Heart left ventricle (tissue), 16 donors: ENCODE results near the gene ARHGEF28. TPM values are rescaled to one million over a fixed set of nuclear protein-coding genes. Genes with fewer than 3 reads are reported as not detected.

Source experiments
- ATAC-seq, 4 donors: fragments of 200-7000 bp; cut with Tn5 transposase; one replicate each; pipeline ENCODE4 v1.9.1; 2020 to 2022; ENCODE audit warnings: moderate library complexity in 4 of 4, mild to moderate bottlenecking in 3 of 4, moderate number of reproducible peaks in 1 of 4
- DNase-seq, 5 donors: peaks; one replicate each; pipeline ENCODE4 v3.0.0-alpha.2; 2020
- H3K27ac ChIP-seq, 12 donors: fragments of 200-600 bp; sonication (generic) in 4 of 12; one replicate each; pipeline versions ENCODE4 v1.5.0 to v1.8.0; 2016 to 2022; ENCODE audit warnings: mild to moderate bottlenecking in 2 of 12
- H3K27me3 ChIP-seq, 9 donors: fragments of 200-600 bp; sonication (generic) in 2 of 9; one replicate each; pipeline versions ENCODE4 v1.5.1 to v1.8.0; 2016 to 2022; ENCODE audit warnings: mild to moderate bottlenecking in 3 of 9
- H3K36me3 ChIP-seq, 9 donors: fragments of 200-600 bp; sonication (generic) in 2 of 9; one replicate each; pipeline versions ENCODE4 v1.5.0 to v1.8.0; 2018 to 2022; ENCODE audit warnings: mild to moderate bottlenecking in 2 of 9
- H3K4me1 ChIP-seq, 12 donors: fragments of 200-600 bp; sonication (generic) in 4 of 12; one replicate each; pipeline versions ENCODE4 v1.5.0 to v1.8.0; 2016 to 2022; ENCODE audit warnings: mild to moderate bottlenecking in 3 of 12
- H3K4me3 ChIP-seq, 12 donors: fragments of 200-600 bp; sonication (generic) in 4 of 12; one replicate each; pipeline versions ENCODE4 v1.5.0 to v1.8.0; 2017 to 2022; ENCODE audit warnings: mild to moderate bottlenecking in 9 of 12, moderate library complexity in 4 of 12
- H3K9me3 ChIP-seq, 12 donors: fragments of 200-600 bp; sonication (generic) in 4 of 12; one replicate each; pipeline versions ENCODE4 v1.5.0 to v1.8.0; 2016 to 2022; ENCODE audit warnings: mild to moderate bottlenecking in 1 of 12
- CTCF ChIP-seq, 12 donors: fragments of 200-600 bp; sonication (generic) in 4 of 12; IDR thresholded peaks; one replicate each; pipeline versions ENCODE4 v1.5.0 to v1.8.0; 2018 to 2022; ENCODE audit warnings: antibody characterized with exemption in 12 of 12, mild to moderate bottlenecking in 5 of 12
- POLR2A ChIP-seq, 2 donors: fragments of 450-650 bp; IDR thresholded peaks; one replicate each; pipeline ENCODE4 v1.6.1; 2017; ENCODE audit warnings: antibody characterized with exemption in 2 of 2, mild to moderate bottlenecking in 2 of 2, moderate library complexity in 2 of 2
- WGBS, 4 donors: extraction: QIAGEN DNeasy Blood & Tissue Kit in 2 of 4; methylation state at CpG; one replicate each; pipeline versions ENCODE4 v1.1.5 to v1.1.7; 2013 to 2018; 5-methylcytosine and 5-hydroxymethylcytosine counted together
- intact Hi-C, 10 donors: fragments of 100-400 bp; cut with DNase I; formaldehyde crosslinking; loops; one replicate each; pipeline versions ENCODE4 v1.11.1 to v1.14.2; 2022
- polyA plus RNA-seq, 2 donors: library from polyadenylated mRNA; stranded (reverse); fragments of 200-250 nt; gene quantifications; one replicate each; pipeline ENCODE4 v1.2.3, GENCODE V29; 2013
- total RNA-seq, 9 donors: library from RNA; depleted of rRNA in 2 of 9; stranded (reverse); fragments of >200 nt in 2 of 9; fragmentation: NEBNext Ultra II Directional in 3 of 9; extraction: Animal tissue kit (Norgen Biotek cat#: 25700) in 3 of 9; gene quantifications; one replicate each; pipeline versions ENCODE4 v1.1.0 to v1.2.4, GENCODE V29; 2016 to 2023
- donor health status: ischemic (EF 13 %, LVEDD 7.1; RV severe dilation, severe dysfunction).
- donor health status: healthy with polysubstance abuse.
- donor health status: DM: no; HTN: yes; CAD: no.
- donor health status: DM: no; HTN: no; CAD: no.
- donor health status: ischemic (EF 25% LVEDD 6.9; RV normal size, moderate dysfunction).
- donor health status: ischemic (EF 25% LVEDD 5.7; RV mildly dilated, moderate dysfunction).
- donor health status: healthy.
- donor health status: DM: yes; HTN: yes; CAD: no.
- donor health status: ischemic (EF 35%, LVEDD 5.7; RV mildly dilated, moderate dysfunction).
- donor health status: nonischemic (EF 11% LVEDD 7.7; RV severe dilation, severe dysfunction).
- donor health status: DM: yes; HTN: yes; CAD: no.
- donor health status: PGD.
- donor health status: ischemic (EF 29% LVEDD 5.4; RV normal size, mild dysfunction).
- donor health status: nonischemic (EF 23%, LVEDD 6.1; RV moderate dilation, normal function).

The ARHGEF28 gene
- total and polyA plus RNA-seq, 11 donors, result 0.51 to 7.7 (median 1.7) TPM

DNA sequence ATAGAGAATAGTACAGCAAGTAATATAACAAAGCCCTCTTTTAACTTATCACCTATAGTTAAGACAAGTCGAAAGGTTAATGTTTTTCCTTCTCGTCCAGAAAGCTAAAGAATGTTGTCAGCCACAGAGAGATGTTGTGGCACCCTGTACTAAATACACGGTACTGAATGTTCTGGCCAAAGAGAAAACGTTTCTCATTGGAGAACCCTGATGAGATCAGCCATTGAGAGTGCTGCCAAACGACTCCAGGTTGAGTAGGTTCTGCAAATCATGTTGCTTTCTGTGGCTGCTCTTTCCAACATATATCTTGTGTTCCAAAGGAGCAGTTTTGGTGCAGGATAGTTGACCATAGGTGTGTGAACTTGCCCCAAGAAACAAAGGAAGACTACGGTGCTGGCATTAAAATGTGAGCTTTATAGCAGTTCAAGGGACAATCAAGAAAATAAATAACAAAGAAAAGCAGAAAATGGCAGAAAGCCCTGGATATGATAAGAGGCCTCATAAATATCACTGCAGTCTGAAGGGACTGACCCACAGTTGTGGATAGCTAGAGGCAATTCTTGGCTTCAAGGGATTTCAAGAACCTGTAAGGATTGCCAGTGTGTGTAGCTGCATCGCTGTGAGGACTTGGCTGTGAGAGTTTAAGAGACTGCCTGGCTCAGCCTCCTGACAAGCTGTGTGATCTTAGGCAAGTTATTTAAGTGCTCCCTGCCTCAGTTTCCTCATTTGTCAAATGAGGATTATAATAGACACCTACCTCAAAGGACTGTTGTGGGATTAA lies 102.7 kb downstream of the ARHGEF28 start:
- intact Hi-C loops, result no loop called here
- DNase-seq (no peak), ATAC-seq (peak in 3 of 4 donors; percentile 38 to 70 (median 69))
- TF ChIP-seq CTCF (IDR thresholded peaks at IDR 0.05) (no peak), POLR2A (IDR thresholded peaks at IDR 0.05) (no peak)
- H3K36me3 ChIP-seq, result no peaks in the 10 kb centered on the region
- H3K27me3 ChIP-seq, result no peaks in the 10 kb centered on the region
- H3K4me1 ChIP-seq, result peaks cover 0 to 15% (median 1%) of the 10 kb centered on the region in 12 donors
- H3K4me3 ChIP-seq, result no peak overlapping the region
- WGBS, 4 donors, result 60 to 77% (median 70%) methylated on average over 7 of the region's 7 CpGs
- H3K9me3 ChIP-seq, result no peaks in the 10 kb centered on the region
- no peak overlapping the region for H3K27ac ChIP-seq

DNA sequence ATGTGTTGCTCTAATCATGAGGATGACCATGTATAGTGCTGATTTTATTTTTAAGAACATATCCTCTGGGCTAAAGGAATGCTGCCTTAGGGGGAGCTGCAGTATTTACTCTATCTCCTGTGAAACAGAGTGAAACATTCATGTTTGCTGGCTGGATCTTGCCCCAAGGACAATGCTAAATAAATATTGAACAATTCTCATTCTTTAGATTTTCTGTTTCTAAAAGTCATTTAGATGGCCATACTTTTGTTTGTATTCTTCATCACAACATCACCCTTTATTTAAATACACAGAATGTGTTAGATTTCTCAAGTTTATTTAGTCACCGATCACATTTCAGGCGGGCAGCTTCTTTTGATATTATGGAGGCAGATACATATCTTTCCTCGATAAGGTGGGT lies 103.3 kb downstream of the ARHGEF28 start:
- H3K4me1 ChIP-seq, result peaks cover 0 to 15% (median 1%) of the 10 kb centered on the region in 12 donors
- no peak overlapping the region for H3K27ac ChIP-seq
- DNase-seq, result no peak
- 89 to 97% (median 95%) methylated on average over 3 of the region's 3 CpGs for WGBS, 4 donors
- H3K9me3 ChIP-seq, result no peaks in the 10 kb centered on the region
- no peaks in the 10 kb centered on the region for H3K36me3 ChIP-seq
- intact Hi-C loops, result no loop called here
- no peak for ATAC-seq
- TF ChIP-seq CTCF (IDR thresholded peaks at IDR 0.05) (no peak), POLR2A (IDR thresholded peaks at IDR 0.05) (no peak)
- H3K27me3 ChIP-seq, result no peaks in the 10 kb centered on the region
- H3K4me3 ChIP-seq, result no peak overlapping the region

GRCh38 chr5:73732045-73732444 lies 106.0 kb downstream of the ARHGEF28 start:
- 96 to 99% (median 98%) methylated on average over 2 of the region's 2 CpGs for WGBS, 4 donors
- ATAC-seq, result no peak
- no peaks in the 10 kb centered on the region for H3K27me3 ChIP-seq
- intact Hi-C loops, result no loop called here
- no peaks in the 10 kb centered on the region for H3K36me3 ChIP-seq
- TF ChIP-seq CTCF (IDR thresholded peaks at IDR 0.05) (no peak), POLR2A (IDR thresholded peaks at IDR 0.05) (no peak)
- no peak overlapping the region for H3K4me3 ChIP-seq
- no peak for DNase-seq
- peaks cover 0 to 21% (median 2%) of the 10 kb centered on the region in 12 donors for H3K4me1 ChIP-seq
- no peaks in the 10 kb centered on the region for H3K9me3 ChIP-seq
- no peak overlapping the region for H3K27ac ChIP-seq

GRCh38 chr5:73733219-73733618 lies 107.2 kb downstream of the ARHGEF28 start:
- ATAC-seq, result no peak
- TF ChIP-seq CTCF (IDR thresholded peaks at IDR 0.05), result no peak
- TF ChIP-seq POLR2A (IDR thresholded peaks at IDR 0.05), result no peak
- no peak for DNase-seq
- Histone ChIP-seq H3K4me3 (no peak overlapping the region), H3K27me3 (no peaks in the 10 kb centered on the region), H3K27ac (no peak overlapping the region), H3K9me3 (no peaks in the 10 kb centered on the region), H3K4me1 (peaks cover 0 to 21% (median 2%) of the 10 kb centered on the region in 12 donors), H3K36me3 (no peaks in the 10 kb centered on the region)
- intact Hi-C loops, result no loop called here
- WGBS, 4 donors, result 64 to 76% (median 70%) methylated on average over 1 of the region's 1 CpG
